CD4-positive, alpha-beta T cell (primary cell): Measurements from ENCODE around the gene DCUN1D3. TPM values are rescaled to one million over a fixed set of nuclear protein-coding genes. Genes with fewer than 3 reads are reported as not detected.

ENCODE experiments used
- ATAC-seq: fragments of 200-7000 bp; cut with Tn5 transposase; one replicate; pipeline ENCODE4 v1.10.0; 2022; ENCODE audit warnings: mild to moderate bottlenecking; ENCODE audit not compliant: poor library complexity
- CTCF ChIA-PET: fragments of 350-600 bp; sonication (Branson Sonifier 250); formaldehyde crosslinking; loops from one replicate; lab custom pipeline; 2021; ENCODE audit warnings: antibody characterized with exemption, inconsistent platforms; lab: Charles Lee
- POLR2A ChIA-PET: fragments of 350-600 bp; sonication (Branson Sonifier 250); formaldehyde crosslinking; loops from one replicate; lab custom pipeline; 2021; ENCODE audit warnings: antibody characterized with exemption, inconsistent platforms; lab: Charles Lee
- DNase-seq, 14 experiments: peaks; one replicate each; pipeline ENCODE4 v3.0.0-alpha.2; 2013 to 2020; ENCODE audit warnings: mixed read lengths in 2 of 14
- H3K27ac ChIP-seq, 2 donors: one replicate each; pipeline versions ENCODE4 v1.5.1 to v1.7.0; 2013; ENCODE audit warnings: low read length in 2 of 2, low read depth in 1 of 2, mild to moderate bottlenecking in 1 of 2
- H3K27me3 ChIP-seq, 2 experiments: 1 replicate in 1 of 2; 2 replicates in 1 of 2; pipeline versions ENCODE4 v1.6.1 to v1.7.0; 2013; ENCODE audit warnings: low read length in 2 of 2, control low read depth in 1 of 2, mild to moderate bottlenecking in 1 of 2, moderate library complexity in 1 of 2; ENCODE audit not compliant: insufficient read depth in 2 of 2, control insufficient read depth in 1 of 2
- H3K36me3 ChIP-seq: one replicate; pipeline ENCODE4 v1.6.1; 2013; ENCODE audit warnings: low read length, control low read depth; ENCODE audit not compliant: insufficient read depth
- H3K4me1 ChIP-seq: one replicate; pipeline ENCODE4 v1.6.1; 2013; ENCODE audit warnings: low read length, control low read depth; ENCODE audit not compliant: insufficient read depth
- H3K4me3 ChIP-seq: one replicate; pipeline ENCODE4 v1.5.1; 2013; ENCODE audit warnings: mild to moderate bottlenecking, low read length, moderate library complexity
- H3K9me3 ChIP-seq, 2 experiments: 1 replicate in 1 of 2; 2 replicates in 1 of 2; pipeline versions ENCODE4 v1.6.1 to v1.7.0; 2013; ENCODE audit warnings: low read length in 2 of 2, mild to moderate bottlenecking in 2 of 2, control low read depth in 1 of 2, moderate library complexity in 1 of 2; ENCODE audit not compliant: control insufficient read depth in 1 of 2, insufficient read depth in 1 of 2
- H3K27ac Mint-ChIP-seq: one replicate; pipeline ENCODE4 v1.8.0; 2020; ENCODE audit warnings: mixed read lengths
- H3K27me3 Mint-ChIP-seq: one replicate; pipeline ENCODE4 v1.8.0; 2021; ENCODE audit warnings: mixed read lengths
- H3K36me3 Mint-ChIP-seq: one replicate; pipeline ENCODE4 v1.8.0; 2021; ENCODE audit warnings: low read depth, mixed read lengths
- H3K4me1 Mint-ChIP-seq: one replicate; pipeline ENCODE4 v1.8.0; 2021; ENCODE audit warnings: low read depth, mixed read lengths
- H3K4me3 Mint-ChIP-seq: one replicate; pipeline ENCODE4 v1.8.0; 2020; ENCODE audit warnings: mild to moderate bottlenecking, mixed read lengths
- H3K9me3 Mint-ChIP-seq: one replicate; pipeline ENCODE4 v1.8.0; 2020; ENCODE audit warnings: mixed read lengths
- intact Hi-C, 2 experiments: fragments of 100-400 bp; cut with DNase I in 1 of 2; cut with micrococcal nuclease in 1 of 2; formaldehyde crosslinking; loops; one replicate each; pipeline versions ENCODE4 v1.15.1 to v1.9.0; 2023 to 2025; cut with DNase I, micrococcal nuclease
- total RNA-seq, 174 experiments: library from RNA in 2 of 174; stranded (reverse) in 2 of 174; gene quantifications; one replicate each; pipeline ENCODE4 v1.2.3 and lab custom pipeline; 2021 to 2026
- TF ChIP-seq, protein P1 (sequence below): fragments of 200-600 bp; IDR thresholded peaks from one replicate; pipeline ENCODE4 v1.8.0; 2022; ENCODE audit warnings: antibody characterized with exemption, mild to moderate bottlenecking

The DCUN1D3 gene
- total RNA-seq, 2 experiments from 2014 or later = 1.9 TPM

DNA sequence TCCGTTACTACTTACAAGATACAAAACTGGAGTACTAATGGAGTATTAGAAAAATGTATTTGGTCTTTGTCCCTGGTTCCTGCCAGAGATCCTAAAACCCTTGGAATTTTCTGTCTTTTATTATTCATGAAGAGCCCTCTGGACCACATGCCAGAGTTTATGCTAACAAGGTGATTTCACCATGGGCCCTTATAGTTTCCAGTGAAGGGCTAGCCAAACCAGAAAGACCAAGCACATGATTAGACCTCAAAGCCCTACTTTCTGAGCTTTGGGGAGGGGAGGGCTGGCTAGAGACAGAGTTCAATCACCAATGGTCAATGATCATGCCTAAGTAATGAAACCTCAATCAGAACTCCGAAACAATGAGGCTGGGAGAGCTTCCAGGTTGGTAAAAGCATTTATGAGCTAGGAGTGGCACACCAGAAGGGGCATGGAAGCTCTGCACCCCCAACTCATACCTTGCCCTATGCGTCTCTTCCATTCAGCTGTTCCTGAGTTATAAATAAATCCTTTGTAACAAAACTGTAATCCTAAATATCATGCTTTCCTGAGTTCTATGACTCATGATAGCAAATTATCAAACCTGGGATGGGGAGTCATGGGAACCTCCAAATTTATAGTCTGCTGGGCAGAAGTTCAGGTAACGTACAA is 10.4 kb downstream of the DCUN1D3 start:
- peaks cover 4% of the 10 kb centered on the region for H3K4me1 Mint-ChIP-seq
- POLR2A ChIA-PET = interaction anchor here (1.0 kb wide), 1 partner anchor 15 kb away, joined by 3 read pairs; no protein-coding TSS in a partner anchor
- TF ChIP-seq, protein P1, sequence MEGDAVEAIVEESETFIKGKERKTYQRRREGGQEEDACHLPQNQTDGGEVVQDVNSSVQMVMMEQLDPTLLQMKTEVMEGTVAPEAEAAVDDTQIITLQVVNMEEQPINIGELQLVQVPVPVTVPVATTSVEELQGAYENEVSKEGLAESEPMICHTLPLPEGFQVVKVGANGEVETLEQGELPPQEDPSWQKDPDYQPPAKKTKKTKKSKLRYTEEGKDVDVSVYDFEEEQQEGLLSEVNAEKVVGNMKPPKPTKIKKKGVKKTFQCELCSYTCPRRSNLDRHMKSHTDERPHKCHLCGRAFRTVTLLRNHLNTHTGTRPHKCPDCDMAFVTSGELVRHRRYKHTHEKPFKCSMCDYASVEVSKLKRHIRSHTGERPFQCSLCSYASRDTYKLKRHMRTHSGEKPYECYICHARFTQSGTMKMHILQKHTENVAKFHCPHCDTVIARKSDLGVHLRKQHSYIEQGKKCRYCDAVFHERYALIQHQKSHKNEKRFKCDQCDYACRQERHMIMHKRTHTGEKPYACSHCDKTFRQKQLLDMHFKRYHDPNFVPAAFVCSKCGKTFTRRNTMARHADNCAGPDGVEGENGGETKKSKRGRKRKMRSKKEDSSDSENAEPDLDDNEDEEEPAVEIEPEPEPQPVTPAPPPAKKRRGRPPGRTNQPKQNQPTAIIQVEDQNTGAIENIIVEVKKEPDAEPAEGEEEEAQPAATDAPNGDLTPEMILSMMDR = no peak
- no peaks in the 10 kb centered on the region for H3K27me3 Mint-ChIP-seq
- no peaks in the 10 kb centered on the region for H3K4me1 ChIP-seq
- H3K36me3 ChIP-seq = peaks cover 28% of the 10 kb centered on the region
- DNase-seq = no peak
- no peaks in the 10 kb centered on the region for H3K27me3 ChIP-seq
- H3K4me3 Mint-ChIP-seq = no peak overlapping the region
- no peak for ATAC-seq
- H3K36me3 Mint-ChIP-seq = peaks cover 34% of the 10 kb centered on the region
- CTCF ChIA-PET = no interaction called here
- intact Hi-C loops = no loop called here
- no peak overlapping the region for H3K27ac ChIP-seq
- no peak overlapping the region for H3K4me3 ChIP-seq
- H3K9me3 ChIP-seq = no peaks in the 10 kb centered on the region
- H3K27ac Mint-ChIP-seq = no peak overlapping the region
- no peaks in the 10 kb centered on the region for H3K9me3 Mint-ChIP-seq

DNA sequence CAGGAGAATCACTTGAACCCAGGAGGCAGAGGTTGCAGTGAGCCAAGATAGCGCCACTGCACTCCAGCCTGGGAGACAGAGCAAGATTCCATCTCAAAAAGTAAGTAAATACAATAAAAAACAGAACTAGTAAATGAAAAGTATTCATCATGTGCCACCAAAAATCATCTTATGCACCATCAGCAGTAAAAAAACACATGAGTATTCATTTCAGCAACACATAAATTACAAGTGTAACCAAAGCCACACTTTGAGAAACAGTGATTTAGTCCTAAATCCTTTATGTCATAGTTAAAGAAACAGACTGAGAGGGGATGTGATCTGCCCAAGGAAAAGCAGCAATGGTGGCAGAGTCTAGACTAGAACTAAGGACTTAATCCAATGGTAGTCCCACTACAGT is 13.0 kb downstream of the DCUN1D3 start:
- intact Hi-C loops = no loop called here
- H3K36me3 Mint-ChIP-seq = peaks cover 23% of the 10 kb centered on the region
- CTCF ChIA-PET = no interaction called here
- ATAC-seq (no peak), DNase-seq (no peak)
- peaks cover 14% of the 10 kb centered on the region for H3K4me1 Mint-ChIP-seq
- no peak overlapping the region for H3K4me3 Mint-ChIP-seq
- no peaks in the 10 kb centered on the region for H3K9me3 Mint-ChIP-seq
- H3K27me3 Mint-ChIP-seq = no peaks in the 10 kb centered on the region
- peaks cover 18% of the 10 kb centered on the region for H3K36me3 ChIP-seq
- H3K9me3 ChIP-seq = no peaks in the 10 kb centered on the region
- no peak overlapping the region for H3K4me3 ChIP-seq
- TF ChIP-seq, protein P1 = no peak
- no peak overlapping the region for H3K27ac Mint-ChIP-seq
- POLR2A ChIA-PET = interaction anchor here (1.1 kb wide), 1 partner anchor 13 kb away, joined by 3 read pairs; the partner anchor contains the start of genes DCUN1D3 and LYRM1
- peaks cover 2% of the 10 kb centered on the region for H3K4me1 ChIP-seq
- no peaks in the 10 kb centered on the region for H3K27me3 ChIP-seq
- no peak overlapping the region for H3K27ac ChIP-seq

DNA sequence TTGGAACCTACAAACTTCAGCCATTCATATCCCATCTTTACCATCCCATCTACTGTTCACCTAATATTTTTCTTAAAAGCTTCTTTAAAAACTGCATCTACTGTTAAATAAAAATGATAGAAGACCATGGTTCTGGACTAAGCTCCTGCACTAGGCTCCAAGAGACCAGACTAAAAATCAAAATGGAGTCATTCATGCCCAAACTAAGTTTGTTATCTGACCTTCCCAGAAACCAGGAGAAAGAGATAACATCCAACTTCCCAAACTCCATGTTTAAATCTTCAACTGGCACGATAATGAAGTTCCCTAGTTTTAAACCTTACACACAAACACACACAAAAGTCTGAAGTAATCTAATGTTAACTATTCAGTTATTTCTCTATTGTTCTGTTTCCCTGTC is 13.8 kb downstream of the DCUN1D3 start:
- H3K36me3 Mint-ChIP-seq = peaks cover 17% of the 10 kb centered on the region
- no peak for DNase-seq
- Histone ChIP-seq H3K27me3 (no peaks in the 10 kb centered on the region), H3K27ac (no peak overlapping the region), H3K4me1 (peaks cover 2% of the 10 kb centered on the region), H3K4me3 (no peak overlapping the region), H3K9me3 (no peaks in the 10 kb centered on the region), H3K36me3 (peaks cover 9% of the 10 kb centered on the region)
- no peaks in the 10 kb centered on the region for H3K27me3 Mint-ChIP-seq
- TF ChIP-seq, protein P1 = no peak
- CTCF ChIA-PET = no interaction called here
- intact Hi-C loops = no loop called here
- peaks cover 16% of the 10 kb centered on the region for H3K4me1 Mint-ChIP-seq
- POLR2A ChIA-PET = interaction anchor here (1.1 kb wide), 1 partner anchor 14 kb away, joined by 3 read pairs; the partner anchor contains the start of genes DCUN1D3 and LYRM1
- no peak overlapping the region for H3K27ac Mint-ChIP-seq
- ATAC-seq = no peak
- H3K9me3 Mint-ChIP-seq = no peaks in the 10 kb centered on the region
- H3K4me3 Mint-ChIP-seq = no peak overlapping the region
